Measurements from ENCODE around the gene STOM. TPM values are rescaled to one million over a fixed set of nuclear protein-coding genes. Genes with fewer than 3 reads are reported as not detected.

The STOM gene
- total RNA-seq, result 51.0 and 53.2 TPM in 2 replicates
- long read RNA-seq, transcript STOM-201 (7 exons, 3,010 nt), result major isoform, 130 of 140 reads
- long read RNA-seq, partial matches to known transcripts, result 0 of 140 reads
- long read RNA-seq, other reads (novel, unspliced or antisense), result 10 of 140 reads

GRCh38 chr9:121369595-121370265 lies at the start of gene STOM:
Gene STOM, minus strand, starts transcription at chr9:121370250. Its CDS starts 63 bp downstream, at chr9:121370187.
- peak within 1 kb of the TSS; percentile 84 for H3K27ac Mint-ChIP-seq (ENCODE audit: unreplicated experiment)
- TF ChIP-seq CTCF (IDR thresholded peaks at IDR 0.05), result no peak
- DNase-seq (ENCODE audit: extremely low spot score, unreplicated experiment), result peak; percentile 89

GRCh38 chr9:121411993-121412392 lies 41.9 kb upstream of the STOM start:
- no peaks in the 10 kb centered on the region for H3K9me3 Mint-ChIP-seq (ENCODE audit: unreplicated experiment)
- no peak for DNase-seq (ENCODE audit: extremely low spot score, unreplicated experiment)
- no peak overlapping the region for H3K27ac Mint-ChIP-seq (ENCODE audit: unreplicated experiment)
- no peaks in the 10 kb centered on the region for H3K36me3 Mint-ChIP-seq (ENCODE audit: unreplicated experiment)
- TF ChIP-seq CTCF (IDR thresholded peaks at IDR 0.05), result no peak
- H3K4me1 Mint-ChIP-seq (ENCODE audit: unreplicated experiment), result no peaks in the 10 kb centered on the region
- H3K4me3 Mint-ChIP-seq (ENCODE audit: unreplicated experiment), result no peak overlapping the region
- peaks cover 48% of the 10 kb centered on the region for H3K27me3 Mint-ChIP-seq (ENCODE audit: unreplicated experiment)

More at GRCh38 chr9:121369595-121370265, at the start of gene STOM:
- Mint-ChIP-seq H3K27me3 (ENCODE audit: unreplicated experiment) (no peaks in the 10 kb centered on the region), H3K4me3 (ENCODE audit: unreplicated experiment) (peak within 1 kb of the TSS; percentile 85), H3K4me1 (ENCODE audit: unreplicated experiment) (peaks cover 59% of the 10 kb centered on the region), H3K9me3 (ENCODE audit: unreplicated experiment) (no peaks in the 10 kb centered on the region), H3K36me3 (ENCODE audit: unreplicated experiment) (no peaks in the 10 kb centered on the region)

- no peak for TF ChIP-seq CTCF (IDR thresholded peaks at IDR 0.05)
- Mint-ChIP-seq H3K27ac (ENCODE audit: unreplicated experiment) (no peak overlapping the region), H3K27me3 (ENCODE audit: unreplicated experiment) (peaks cover 39% of the 10 kb centered on the region), H3K36me3 (ENCODE audit: unreplicated experiment) (peaks cover 1% of the 10 kb centered on the region), H3K4me3 (ENCODE audit: unreplicated experiment) (no peak overlapping the region), H3K4me1 (ENCODE audit: unreplicated experiment) (no peaks in the 10 kb centered on the region), H3K9me3 (ENCODE audit: unreplicated experiment) (no peaks in the 10 kb centered on the region)
- DNase-seq (ENCODE audit: extremely low spot score, unreplicated experiment), result no peak
Measured at GRCh38 chr9:121405899-121406298, 35.8 kb upstream of the STOM start.

GRCh38 chr9:121404906-121405305 lies 34.9 kb upstream of the STOM start:
- Mint-ChIP-seq H3K27me3 (ENCODE audit: unreplicated experiment) (peaks cover 31% of the 10 kb centered on the region), H3K36me3 (ENCODE audit: unreplicated experiment) (peaks cover 1% of the 10 kb centered on the region), H3K9me3 (ENCODE audit: unreplicated experiment) (no peaks in the 10 kb centered on the region), H3K4me3 (ENCODE audit: unreplicated experiment) (no peak overlapping the region), H3K27ac (ENCODE audit: unreplicated experiment) (no peak overlapping the region), H3K4me1 (ENCODE audit: unreplicated experiment) (peaks cover 4% of the 10 kb centered on the region)
- no peak for DNase-seq (ENCODE audit: extremely low spot score, unreplicated experiment)
- TF ChIP-seq CTCF (IDR thresholded peaks at IDR 0.05), result no peak

GRCh38 chr9:121399883-121400607 lies 30.0 kb upstream of the STOM start:
- Mint-ChIP-seq H3K27ac (ENCODE audit: unreplicated experiment) (no peak overlapping the region), H3K9me3 (ENCODE audit: unreplicated experiment) (peaks cover 12% of the 10 kb centered on the region), H3K4me1 (ENCODE audit: unreplicated experiment) (peaks cover 19% of the 10 kb centered on the region), H3K27me3 (ENCODE audit: unreplicated experiment) (peaks cover 20% of the 10 kb centered on the region), H3K4me3 (ENCODE audit: unreplicated experiment) (no peak overlapping the region), H3K36me3 (ENCODE audit: unreplicated experiment) (peaks cover 3% of the 10 kb centered on the region)
- TF ChIP-seq CTCF (IDR thresholded peaks at IDR 0.05), result peak; percentile 69
- DNase-seq (ENCODE audit: extremely low spot score, unreplicated experiment), result no peak
